DMS79 treated with DMSO at 0.1 percent for 48 hours (cell line): ENCODE measurements around the gene AIRE.
A peak's percentile ranks its signal among the peaks of the same experiment; 100 is the strongest.
"Not testable (repeated sequence)": the region's sequence is repeated elsewhere in the genome, so short reads cannot be mapped to it uniquely, and the experiment has no call there.

Experiments used
- DNase-seq: peaks from one replicate; lab custom pipeline; 2025; lab: John Stamatoyannopoulos, UW

The AIRE gene

GRCh38 chr21:44338971-44339910 is 53.6 kb downstream of the AIRE start, which contains the start of gene CFAP410:
Gene CFAP410 (minus strand): TSS chr21:44339390. CDS start chr21:44339194, 196 bp downstream.
- peak; percentile 88 for DNase-seq

- not testable (repeated sequence) for DNase-seq
These were observed 56.2 kb downstream of the AIRE start for GRCh38 chr21:44341726-44342458.

GRCh38 chr21:44342981-44343380 is 57.3 kb downstream of the AIRE start:
- DNase-seq, result not testable (repeated sequence)

GRCh38 chr21:44344541-44345183 is 59.0 kb downstream of the AIRE start:
- DNase-seq, result no peak

- no peak for DNase-seq
These were observed 59.8 kb downstream of the AIRE start for GRCh38 chr21:44345495-44345894.

GRCh38 chr21:44347911-44348451 is 62.3 kb downstream of the AIRE start:
- DNase-seq, result peak; percentile 98
